ENCODE measurements around the gene VPS26A.
A peak's percentile ranks its signal among the peaks of the same experiment; 100 is the strongest.

Gene VPS26A

DNA sequence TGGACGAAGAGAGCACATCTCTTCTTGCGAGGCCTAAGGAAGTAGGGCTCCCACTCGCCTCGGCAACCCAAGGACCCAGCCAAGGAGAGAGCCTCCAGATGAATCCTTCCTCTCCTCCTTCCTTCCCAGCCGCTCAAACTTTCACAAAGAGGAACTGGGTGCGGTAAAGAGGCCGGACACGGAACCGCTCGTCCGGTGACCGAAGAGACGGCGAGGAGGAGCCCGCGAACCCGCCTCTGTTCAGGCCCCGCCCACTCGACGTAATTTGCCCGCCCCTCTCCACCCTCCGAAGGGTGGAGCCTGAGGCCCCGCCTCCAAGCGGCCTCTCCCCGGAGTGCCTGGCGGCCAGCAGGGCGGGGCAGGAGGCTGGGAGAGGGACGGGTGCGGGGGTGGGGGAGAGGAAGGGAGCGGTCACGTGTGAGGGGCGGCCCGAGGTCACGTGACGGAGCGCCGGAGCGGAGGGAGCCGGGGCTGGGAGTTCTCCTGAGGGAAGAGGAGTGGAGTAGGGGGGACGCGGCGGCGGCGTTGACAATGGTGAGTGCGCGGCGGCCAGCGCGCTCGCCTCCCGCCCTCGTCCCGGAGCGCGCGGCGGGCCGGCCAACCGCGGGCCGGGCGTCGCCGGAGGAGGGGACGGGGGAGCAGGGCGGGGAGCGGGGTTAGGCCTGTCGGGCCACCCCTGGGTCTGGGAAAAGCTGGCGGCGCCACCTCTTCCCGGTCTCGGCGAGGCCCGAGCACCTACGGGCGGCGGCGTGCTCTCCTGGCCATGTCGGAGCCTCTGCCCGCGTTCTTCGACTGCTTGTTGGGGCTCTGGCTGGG, at the start of gene VPS26A:
Gene VPS26A (plus strand): TSS at position 432 of the 816 bp plus-strand sequence. CDS start 100 bp downstream, at position 532.
- DNase-seq (ENCODE audit: low spot score), result peak; percentile 96

DNA sequence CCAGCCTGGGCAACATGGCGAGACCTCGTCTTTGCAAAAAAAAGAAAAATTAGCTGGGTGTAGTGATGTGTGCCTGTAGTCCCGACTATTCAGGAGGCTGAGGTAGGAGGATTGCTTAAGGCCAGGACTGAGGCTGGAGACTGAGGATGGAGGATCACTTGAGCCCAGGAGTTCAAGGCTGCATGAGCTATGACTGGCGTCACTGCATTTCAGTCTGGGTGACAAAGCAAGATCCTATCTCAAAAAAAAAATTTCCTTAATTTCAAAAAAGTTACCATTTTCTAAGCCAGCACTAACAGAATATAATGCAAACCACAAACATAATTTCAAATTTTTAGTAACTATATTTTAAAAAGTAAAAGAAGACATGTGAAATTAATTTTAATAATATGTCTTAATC, 49.4 kb upstream of the VPS26A start:
- no peak for DNase-seq (ENCODE audit: low spot score)

DNA sequence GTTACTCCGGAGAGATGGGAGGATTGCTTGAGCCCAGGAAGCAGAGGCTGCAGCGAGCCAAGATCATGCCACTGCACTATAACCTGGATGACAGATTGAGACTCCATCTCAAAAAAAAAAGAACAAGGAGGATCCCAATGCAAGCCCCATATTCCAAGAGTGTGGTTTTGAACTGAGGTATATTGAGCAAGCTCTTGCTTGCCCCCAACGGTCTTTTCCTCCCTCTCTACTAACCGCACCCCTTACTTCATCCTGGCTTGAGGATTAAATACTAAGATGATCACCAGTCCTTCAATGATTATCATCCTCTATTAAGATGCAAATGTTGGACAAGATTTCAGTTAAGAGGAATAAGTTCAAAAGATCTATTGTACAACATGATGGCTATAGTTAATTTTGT, 48.5 kb upstream of the VPS26A start:
- DNase-seq (ENCODE audit: low spot score), result no peak

DNA sequence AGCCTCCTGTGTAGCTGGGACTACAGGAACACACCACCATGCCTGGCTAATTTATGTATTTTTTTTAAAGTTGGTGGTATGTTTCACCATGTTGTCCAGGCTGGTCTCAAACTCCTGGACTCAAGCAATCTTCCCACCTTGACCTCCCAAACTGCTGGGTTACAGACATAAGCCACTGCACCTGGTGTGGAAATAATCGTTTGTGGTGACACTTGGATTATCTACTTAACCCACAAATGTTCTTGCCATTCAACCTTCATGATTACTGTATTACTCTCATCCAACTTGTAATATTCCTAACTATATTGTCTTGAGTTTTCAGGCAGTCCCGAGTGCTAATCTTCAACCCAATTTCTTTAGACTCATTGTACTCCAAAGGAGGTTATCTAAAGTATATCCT, 45.7 kb upstream of the VPS26A start:
- no peak for DNase-seq (ENCODE audit: low spot score)

DNA sequence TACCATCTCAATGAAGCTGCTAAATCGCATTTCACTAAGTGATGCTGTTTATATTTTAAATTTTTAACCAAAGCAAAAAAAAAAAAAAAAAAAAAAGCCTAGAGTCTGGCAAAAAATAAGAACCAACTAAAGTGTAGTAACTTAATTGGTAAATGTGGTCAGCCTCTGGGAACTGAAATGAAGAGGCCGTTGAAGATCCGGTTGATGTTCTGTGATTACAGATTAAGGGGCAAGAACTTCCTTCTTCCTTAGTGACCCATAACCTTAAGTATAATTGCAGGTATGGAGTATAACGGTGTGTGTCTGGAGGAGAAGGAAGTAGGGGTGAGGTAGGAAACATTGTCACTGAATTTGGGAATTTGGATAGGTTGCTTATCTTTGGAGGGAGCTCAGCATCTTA, 43.8 kb upstream of the VPS26A start:
- no peak for DNase-seq (ENCODE audit: low spot score)

DNA sequence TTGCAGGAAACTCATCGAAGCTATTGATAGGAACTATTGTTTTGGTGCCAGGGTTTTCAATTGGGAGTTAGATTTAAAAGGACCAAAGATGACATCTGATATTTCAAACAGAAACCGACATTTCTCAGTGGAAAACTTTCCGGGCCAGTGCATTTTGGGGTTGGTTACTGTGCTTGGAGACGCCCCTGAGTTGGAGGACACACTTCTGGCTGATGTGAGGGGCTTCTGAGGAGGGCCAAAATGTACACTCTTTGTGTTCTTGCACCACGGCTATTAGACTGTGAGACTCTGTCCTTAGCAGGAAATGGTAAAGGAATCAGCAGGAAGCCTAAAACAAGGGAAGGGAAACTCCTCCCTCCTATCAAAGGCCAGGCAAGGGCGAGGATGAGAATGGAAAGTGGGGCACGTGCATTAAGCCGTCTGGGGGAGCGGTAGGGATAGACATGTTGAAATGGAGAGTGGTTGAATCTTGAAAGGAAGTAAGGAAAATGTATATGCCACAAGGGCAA, 37.9 kb upstream of the VPS26A start:
- no peak for DNase-seq (ENCODE audit: low spot score)

DNA sequence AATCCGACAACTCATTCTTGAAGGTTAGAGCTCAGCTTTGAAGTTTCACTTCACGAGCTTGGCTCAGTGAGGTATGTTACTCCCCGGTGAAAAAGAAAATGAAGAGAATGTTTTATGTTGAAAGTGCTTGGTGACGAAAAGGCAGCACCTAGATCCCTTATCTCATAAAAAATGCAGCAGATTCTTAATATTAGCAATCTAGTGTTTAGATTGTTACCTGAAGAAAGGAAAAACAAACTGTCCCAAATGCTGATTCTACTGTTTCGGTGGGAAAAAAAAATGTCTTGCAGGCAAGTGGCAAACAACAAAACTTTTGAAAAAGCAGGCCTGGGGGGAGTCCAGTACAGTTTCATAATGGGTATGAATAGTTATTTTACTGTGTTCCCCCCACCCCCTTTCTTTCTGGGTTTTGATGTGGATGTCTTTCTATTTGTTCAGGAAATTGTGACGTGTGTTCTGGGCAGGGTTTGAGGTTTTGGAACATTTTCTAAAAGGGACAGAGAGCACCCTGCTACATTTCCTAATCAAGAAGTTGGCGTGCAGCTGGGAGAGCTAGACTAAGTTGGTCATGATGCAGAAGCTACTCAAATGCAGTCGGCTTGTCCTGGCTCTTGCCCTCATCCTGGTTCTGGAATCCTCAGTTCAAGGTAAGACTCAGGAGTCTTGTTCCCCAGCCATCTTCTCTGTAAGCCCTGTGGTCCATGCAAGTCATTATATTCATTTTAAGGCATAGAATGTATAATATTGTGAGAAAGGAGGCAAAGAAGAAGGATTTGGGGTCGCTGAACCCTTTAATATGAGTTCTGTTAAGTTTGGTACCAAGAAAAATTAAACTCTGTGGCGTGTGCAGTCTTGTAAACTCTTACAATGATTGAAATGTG, 36.1 kb upstream of the VPS26A start, which contains the start of gene SRGN:
Gene SRGN (plus strand): TSS at position 514 of the 881 bp plus-strand sequence. CDS start 55 bp downstream, at position 569.
- no peak for DNase-seq (ENCODE audit: low spot score)

DNA sequence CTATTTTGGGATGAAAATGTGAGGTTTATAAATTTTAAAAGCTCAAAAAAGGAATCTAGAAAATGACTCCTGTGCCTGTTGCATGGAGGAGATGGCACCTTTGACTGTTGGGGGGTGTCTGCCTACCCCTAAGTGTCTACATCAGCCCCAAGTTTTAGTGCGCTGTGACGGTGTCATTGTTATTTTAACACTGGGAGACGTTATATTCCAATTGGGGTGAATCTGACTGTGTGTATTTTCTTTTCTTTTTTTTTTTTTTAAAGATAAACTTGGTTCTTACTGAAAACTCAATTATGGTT, 35.6 kb upstream of the VPS26A start:
- DNase-seq (ENCODE audit: low spot score), result no peak

DNA sequence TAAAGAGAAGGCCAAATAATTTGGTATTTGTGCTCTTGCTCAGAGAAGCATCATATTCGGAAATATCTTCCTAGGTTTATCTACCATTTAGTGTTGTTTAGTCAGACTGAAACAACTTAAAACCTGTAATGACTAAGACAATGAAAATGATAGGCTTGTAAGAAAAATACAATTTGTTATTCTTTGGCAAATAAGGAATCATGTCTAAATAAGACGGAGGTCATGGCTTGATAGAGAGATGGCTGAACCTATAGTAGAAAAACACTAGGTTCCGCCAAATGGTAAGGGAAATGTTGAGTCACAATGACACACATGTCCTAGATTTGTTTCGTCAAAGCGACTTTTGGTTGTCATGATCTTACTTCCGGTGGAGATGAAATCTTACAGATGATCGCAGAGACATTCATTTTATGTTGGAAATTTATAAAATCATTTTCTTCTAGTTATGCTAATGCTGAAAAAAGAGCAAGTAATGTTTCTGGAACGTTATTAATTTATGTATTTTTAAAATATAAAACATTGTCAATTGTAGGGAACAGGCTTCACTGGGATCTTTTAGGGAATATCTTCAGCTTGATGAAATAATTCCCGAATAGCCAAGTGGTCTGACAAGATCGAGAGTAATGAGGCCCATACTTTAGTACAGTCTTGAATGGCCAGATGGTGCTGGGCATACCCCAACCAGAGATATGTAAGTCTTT, 35.0 kb upstream of the VPS26A start:
- no peak for DNase-seq (ENCODE audit: low spot score)

DNA sequence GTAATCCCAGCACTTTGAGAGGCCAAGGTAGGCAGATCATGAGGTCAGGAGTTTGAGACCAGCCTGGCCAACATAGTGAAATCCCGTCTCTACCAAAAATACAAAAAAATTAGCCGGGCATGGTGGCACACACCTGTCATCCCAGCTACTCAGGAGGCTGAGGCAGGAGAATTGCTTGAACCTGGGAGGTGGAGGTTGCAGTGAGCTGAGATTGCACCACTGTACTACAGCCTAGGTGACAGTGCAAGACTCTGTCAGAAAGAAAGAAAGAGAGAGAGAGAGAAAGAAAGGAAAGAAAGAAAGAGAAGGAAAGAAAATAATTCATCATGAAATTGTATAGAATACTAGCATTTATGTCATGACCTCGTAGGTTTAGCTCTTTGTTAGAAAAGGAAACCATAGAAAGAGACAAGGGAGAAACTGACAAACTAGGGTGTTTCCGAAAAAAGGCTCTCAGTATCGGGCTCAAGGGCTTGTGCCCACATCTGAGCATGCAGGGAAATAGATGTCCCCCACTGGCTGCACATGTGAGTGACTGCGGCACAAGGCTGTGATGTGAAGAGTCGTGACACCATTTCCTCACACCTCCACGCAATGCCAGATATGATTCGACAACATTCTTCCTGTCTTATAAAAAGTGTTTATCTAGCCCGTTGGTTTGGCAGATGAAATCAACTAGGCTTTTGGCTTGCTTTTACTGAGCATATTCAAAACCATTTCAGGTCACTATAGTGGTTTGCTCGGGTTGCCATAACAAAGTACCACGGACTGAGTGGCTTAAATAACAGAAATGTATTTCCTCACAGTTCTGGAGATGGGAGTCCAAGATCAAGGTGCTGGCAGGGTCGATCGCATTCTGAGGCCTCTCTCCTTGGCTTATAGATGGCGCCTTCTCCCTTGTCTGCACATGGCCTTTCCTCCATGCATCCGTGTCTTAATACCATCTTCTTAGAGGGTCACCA, 34.1 kb upstream of the VPS26A start:
- DNase-seq (ENCODE audit: low spot score), result no peak

DNA sequence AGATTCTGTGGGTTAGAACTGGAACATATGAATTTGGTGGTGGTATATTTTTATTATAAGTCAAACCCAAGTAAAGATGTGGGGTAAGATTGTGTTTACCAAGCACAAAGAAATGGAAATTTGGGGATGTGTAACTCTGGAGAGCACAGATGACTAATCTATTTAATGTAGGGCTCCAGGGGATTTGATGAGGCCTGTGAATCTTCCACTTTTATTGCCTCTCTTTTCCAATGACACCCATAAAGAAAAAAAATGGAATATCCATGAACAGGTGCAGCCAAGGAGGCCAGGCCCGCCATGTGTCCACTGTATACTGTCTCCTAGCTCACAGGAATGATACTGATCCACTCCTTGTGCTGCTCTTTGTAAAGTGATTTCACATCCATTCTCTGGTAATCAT, 33.3 kb upstream of the VPS26A start:
- DNase-seq (ENCODE audit: low spot score), result no peak

DNA sequence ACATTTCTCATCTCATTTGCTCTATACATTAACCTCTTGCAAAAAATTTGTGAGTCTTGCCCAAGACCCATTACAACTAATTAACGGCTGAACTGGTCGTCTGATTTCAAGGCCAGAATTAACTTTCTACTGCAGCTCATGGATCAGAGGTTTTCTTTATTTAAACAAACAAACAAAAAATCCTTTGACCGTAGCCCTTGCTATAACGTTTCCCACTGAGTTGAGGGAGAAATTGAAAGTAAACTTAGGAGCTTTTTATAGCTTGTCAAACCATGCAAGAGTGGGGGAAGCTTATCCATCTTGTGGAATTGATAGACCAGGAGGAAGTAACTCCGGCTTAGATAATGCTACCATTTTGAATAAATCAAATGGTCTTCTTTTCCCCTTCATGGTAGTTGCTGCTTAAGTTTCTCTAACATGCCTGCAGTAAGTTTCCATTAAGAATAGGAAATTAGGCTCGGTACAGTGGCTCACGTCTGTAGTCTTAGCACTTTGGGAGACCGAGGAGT, 32.8 kb upstream of the VPS26A start:
- no peak for DNase-seq (ENCODE audit: low spot score)

DNA sequence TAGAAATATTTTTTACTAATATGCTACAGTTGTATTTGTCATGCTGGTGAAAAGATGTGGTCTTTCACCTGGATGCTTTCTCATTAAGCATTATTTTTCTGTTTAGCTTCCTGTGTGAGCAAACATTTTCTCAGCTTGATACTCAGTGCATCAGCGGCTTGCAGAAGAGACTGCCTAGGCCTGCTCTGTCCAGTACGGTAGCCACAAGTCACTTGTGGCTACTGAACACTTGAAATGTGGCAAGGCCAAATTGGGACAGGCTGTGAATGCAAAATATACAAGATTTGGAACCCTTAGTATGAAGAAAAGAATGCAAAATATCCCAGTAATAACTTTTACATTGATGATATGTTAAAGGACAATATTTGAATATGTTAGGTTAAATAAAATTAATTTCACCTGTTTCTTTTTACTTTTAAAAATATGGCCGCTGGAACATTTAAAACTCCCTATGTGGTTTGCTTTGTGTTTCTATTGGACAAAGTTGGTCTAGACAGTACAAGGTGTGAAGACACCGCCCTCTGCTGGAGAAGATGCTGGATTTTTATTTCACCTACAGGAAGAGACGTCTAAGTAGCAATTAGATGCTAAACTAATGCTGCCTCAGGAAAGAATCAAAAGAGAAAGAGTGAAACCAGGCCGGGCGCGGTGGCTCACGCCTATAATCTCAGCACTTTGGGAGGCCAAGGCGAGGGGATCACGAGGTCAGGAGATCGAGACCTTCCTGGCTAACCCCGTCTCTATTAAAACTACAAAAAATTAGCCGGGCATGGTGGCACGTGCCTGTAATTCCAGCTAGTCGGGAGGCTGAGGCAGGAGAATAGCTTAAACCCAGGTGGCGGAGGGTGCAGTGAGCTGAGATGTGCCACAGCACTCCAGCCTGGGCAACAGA, 30.8 kb upstream of the VPS26A start:
- DNase-seq (ENCODE audit: low spot score), result peak; percentile 76

DNA sequence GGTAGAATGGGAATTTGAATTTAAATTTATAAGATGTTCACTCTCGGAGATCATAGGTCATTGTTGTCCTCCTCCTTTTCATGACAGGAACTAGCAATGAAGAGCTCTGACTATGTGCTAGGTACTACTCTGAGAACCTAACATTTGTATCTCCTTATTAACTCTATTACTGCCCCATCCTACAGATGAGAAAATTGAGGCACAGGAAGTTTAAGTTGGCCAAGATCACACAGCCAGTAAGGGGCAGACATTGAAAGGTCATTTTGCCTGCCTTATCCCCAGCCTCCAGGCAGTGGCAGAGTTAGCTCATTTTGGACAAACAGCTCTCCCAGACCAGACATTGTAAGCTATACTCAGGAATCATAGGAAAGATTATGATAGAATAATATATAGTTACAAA, 30.0 kb upstream of the VPS26A start:
- DNase-seq (ENCODE audit: low spot score), result peak; percentile 6

DNA sequence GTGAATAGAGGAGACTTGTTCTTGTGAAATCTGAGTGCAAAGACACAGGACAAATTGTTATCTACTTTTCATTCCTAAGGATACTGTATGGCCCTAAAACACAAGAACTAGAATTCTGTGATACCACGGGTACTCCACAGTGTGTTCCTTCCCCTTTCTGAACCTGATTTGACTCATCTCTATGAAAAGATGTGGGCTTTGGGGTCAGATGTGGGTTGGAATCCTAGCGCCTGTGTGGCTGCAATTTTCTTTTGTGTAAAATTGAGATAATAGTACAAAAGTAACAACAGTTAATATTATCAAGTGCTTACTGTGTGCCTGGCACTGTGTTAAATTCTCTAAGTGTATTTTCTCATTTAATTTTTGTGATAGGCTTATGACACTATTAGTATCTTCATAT, 27.9 kb upstream of the VPS26A start:
- DNase-seq (ENCODE audit: low spot score), result no peak

DNA sequence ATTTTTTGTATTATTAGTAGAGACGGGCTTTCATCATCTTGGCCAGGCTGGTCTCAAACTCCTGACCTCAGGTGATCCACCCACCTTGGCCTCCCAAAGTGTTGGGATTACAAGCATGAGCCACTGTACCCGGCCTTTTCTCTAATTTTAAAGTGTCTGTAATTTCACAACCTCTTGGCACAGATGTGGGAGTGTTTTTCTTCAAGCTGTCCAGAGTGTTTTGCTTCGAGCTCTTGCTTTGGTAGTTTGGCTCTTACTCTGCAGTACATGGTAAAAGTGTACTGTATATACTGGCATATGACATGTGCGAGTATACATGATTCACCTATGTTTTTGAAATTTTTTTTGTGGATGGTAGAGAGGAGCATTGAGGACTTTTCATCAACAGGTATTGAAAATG, 26.2 kb upstream of the VPS26A start:
- no peak for DNase-seq (ENCODE audit: low spot score)

DNA sequence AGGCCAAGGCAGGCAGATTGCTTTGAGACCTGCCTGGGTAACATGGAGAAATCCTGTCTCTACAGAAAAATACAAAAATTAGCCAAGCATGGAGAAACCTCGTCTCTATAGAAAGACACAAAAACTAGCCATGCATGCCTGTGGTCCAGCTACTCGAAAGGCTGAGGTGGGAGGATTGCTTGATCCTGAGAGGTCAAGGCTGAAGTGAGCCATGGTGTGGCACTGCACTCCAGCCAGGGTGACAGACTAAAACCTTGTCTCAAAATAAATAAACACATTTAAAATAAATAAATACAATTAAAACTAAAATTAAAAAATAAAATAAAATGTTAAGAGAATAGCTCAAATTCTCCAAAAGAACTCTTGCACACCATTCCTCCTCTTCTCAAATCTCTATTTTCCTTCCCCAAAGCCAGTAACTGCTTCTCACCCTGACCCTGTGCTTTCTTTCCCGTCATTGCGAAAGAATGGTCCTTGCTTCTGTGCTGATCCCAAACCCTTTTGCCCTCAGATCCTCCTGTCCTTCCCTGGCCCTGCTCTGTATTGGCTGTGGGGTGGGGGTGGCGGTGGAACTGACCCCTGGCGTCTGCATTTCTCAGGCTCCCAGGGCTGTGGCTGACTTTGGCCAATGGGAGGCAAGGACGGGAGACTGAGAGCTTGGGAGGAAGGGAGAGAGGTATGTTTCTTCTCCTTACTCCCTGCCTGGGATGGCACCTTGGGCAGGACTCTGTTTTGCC, 23.7 kb upstream of the VPS26A start:
- no peak for DNase-seq (ENCODE audit: low spot score)

DNA sequence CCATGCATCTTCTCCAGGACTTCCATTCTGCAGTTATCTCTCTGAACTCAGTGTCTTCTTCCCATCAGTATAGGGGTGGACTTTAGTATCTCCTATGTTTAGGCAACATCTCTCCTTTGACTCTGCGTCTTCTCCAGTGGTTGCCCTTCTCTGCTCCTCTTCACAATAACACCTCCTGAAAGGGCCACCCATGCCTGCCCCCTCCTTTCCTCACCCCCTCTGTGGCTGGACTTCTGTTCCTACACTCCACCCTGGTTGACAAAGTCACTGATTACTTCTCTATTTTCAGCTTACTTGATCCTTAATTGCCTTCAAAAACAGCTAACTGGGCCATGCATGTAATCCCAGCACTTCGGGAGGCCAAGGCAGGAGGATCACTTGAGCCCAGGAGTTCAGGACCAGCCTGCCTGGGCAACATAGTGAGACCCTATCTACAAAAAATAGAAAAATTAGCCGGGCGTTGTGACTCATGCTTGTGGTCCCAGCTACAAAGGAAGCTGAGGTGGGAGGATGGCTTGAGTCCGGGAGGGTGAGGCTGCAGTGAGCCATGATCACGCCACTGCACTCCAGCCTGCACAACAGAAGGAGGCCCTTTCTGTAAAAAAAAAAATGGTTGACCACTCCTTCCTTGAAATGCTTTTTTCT, 22.4 kb upstream of the VPS26A start:
- no peak for DNase-seq (ENCODE audit: low spot score)

DNA sequence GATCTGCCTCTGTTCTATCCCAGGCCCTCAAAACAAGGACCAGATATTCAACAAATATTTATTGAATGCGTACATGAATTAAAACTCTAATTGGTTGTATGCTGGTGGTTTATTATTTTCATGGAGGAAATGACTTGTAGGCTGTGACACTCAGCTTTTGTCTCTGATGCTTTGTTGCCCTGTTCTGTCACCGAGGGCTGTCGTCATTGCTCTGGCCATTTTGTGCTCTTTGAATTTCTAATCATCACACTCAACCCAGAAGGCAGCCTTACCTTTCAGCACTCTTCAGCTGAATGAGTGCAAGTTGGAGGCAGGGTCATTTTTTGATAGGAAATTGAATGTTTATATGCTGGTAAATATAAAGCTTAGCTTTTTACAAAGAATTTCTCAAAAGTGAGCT, 21.5 kb upstream of the VPS26A start:
- DNase-seq (ENCODE audit: low spot score), result no peak
